ENCODE results near the gene SIKE1.

DNA sequence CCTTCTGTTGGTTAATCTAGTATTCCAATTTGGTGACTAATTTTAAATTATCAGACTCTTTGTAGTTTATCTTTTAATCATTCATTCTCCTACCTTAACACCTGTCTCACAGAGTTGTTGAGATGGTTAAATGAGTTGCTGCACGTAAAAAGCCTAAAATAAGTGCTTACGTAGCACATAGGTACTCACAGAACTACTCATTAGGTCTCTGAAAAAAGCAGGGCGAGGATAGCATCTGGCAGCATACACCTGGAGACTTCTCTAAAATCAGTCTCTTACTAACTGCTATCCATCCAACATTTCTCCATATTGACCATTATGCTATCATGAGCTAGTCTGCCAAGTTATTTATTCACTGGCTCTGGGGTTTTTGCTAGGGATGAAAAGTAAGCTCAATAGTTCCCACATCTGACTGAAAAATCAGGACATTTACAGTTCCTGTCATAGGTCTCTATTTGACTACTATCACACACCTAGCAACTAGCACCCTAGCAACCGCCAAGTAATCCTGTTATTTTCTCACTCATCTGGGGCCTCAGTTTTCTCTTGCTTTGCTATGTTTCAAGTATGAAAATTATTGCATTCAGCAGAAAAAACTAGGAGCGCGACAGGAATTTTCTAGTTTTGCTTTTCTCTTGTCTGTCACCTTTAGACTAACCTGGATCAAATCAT lies 33.9 kb downstream of the SIKE1 start:
- no peak for TF ChIP-seq EZH2 (IDR thresholded peaks at IDR 0.05; ENCODE audit: low read length)
- TF ChIP-seq, protein P1, sequence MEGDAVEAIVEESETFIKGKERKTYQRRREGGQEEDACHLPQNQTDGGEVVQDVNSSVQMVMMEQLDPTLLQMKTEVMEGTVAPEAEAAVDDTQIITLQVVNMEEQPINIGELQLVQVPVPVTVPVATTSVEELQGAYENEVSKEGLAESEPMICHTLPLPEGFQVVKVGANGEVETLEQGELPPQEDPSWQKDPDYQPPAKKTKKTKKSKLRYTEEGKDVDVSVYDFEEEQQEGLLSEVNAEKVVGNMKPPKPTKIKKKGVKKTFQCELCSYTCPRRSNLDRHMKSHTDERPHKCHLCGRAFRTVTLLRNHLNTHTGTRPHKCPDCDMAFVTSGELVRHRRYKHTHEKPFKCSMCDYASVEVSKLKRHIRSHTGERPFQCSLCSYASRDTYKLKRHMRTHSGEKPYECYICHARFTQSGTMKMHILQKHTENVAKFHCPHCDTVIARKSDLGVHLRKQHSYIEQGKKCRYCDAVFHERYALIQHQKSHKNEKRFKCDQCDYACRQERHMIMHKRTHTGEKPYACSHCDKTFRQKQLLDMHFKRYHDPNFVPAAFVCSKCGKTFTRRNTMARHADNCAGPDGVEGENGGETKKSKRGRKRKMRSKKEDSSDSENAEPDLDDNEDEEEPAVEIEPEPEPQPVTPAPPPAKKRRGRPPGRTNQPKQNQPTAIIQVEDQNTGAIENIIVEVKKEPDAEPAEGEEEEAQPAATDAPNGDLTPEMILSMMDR (optimal IDR thresholded peaks at IDR 0.05 in 1 of 3, IDR thresholded peaks at IDR 0.05 in 1 of 3, conservative IDR thresholded peaks at IDR 0.05 in 1 of 3; ENCODE audit: extremely low read depth in 1 of 3, insufficient read depth in 2 of 3, low read length in 3 of 3), result no peak

Measured in keratinocyte (primary cell).